ENCODE results near the gene DNASE2B.
"Not testable (repeated sequence)": the region's sequence is repeated elsewhere in the genome, so short reads cannot be mapped to it uniquely, and the experiment has no call there.

Gene DNASE2B

DNA sequence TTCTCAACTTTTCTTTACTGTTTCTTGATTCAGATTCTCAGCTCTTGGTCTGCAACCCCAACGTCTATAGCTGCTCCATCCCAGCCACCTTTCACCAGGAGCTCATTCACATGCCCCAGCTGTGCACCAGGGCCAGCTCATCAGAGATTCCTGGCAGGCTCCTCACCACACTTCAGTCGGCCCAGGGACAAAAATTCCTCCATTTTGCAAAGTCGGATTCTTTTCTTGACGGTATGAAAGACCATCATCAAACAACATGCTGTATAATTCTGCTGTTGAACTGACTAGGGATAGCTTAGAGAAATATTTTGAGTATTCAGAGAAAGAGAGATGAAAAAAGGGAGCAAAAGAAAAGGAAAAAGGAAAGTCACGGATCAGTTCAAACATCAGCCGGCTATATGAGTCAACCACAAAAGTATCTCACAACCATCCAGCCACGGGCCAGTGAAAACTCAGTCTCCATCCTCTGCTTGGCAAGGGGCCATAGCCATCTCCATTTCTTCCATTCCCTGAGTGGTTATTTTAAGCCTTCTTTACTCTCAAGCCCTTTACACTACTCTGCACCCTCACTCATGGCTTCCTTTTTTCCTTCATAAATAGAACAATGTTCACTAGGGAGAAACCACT, 14.1 kb downstream of the DNASE2B start:
- DNase-seq (ENCODE audit: low read depth), result no peak

DNA sequence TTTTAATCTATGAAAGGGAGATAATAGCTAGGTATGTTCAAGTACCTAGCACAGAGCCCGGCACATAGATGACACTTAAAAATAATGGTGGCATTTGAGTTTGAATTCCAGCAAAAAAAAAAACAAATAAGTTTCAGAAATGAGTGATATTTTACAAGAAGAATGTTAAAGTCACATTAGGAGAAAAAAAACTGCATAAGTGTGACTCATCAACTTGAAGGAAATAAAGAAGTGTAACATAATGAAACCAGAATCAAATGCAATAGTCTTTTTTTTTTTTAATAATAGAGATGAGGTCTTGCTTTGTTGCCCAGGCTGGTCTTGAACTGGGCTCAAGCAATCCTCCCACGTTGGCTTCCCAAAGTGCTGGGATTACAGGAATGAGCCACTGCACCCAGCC, 17.1 kb downstream of the DNASE2B start:
- no peak for DNase-seq (ENCODE audit: low read depth)

- DNase-seq (ENCODE audit: low read depth), result no peak
Observed at GRCh38 chr1:84422909-84423308, 24.6 kb downstream of the DNASE2B start.

GRCh38 chr1:84424513-84425149, 26.3 kb downstream of the DNASE2B start:
- no peak for DNase-seq (ENCODE audit: low read depth)

GRCh38 chr1:84425150-84425896, 27.0 kb downstream of the DNASE2B start:
- DNase-seq (ENCODE audit: low read depth), result no peak

GRCh38 chr1:84426376-84426775, 28.1 kb downstream of the DNASE2B start:
- no peak for DNase-seq (ENCODE audit: low read depth)

- no peak for DNase-seq (ENCODE audit: low read depth)
Observed at GRCh38 chr1:84427250-84428188, 29.2 kb downstream of the DNASE2B start.

GRCh38 chr1:84428235-84428634, 30.0 kb downstream of the DNASE2B start:
- no peak for DNase-seq (ENCODE audit: low read depth)

GRCh38 chr1:84429231-84429630, 30.9 kb downstream of the DNASE2B start:
- DNase-seq (ENCODE audit: low read depth), result no peak

GRCh38 chr1:84430546-84430945, 32.3 kb downstream of the DNASE2B start:
- no peak for DNase-seq (ENCODE audit: low read depth)

DNA sequence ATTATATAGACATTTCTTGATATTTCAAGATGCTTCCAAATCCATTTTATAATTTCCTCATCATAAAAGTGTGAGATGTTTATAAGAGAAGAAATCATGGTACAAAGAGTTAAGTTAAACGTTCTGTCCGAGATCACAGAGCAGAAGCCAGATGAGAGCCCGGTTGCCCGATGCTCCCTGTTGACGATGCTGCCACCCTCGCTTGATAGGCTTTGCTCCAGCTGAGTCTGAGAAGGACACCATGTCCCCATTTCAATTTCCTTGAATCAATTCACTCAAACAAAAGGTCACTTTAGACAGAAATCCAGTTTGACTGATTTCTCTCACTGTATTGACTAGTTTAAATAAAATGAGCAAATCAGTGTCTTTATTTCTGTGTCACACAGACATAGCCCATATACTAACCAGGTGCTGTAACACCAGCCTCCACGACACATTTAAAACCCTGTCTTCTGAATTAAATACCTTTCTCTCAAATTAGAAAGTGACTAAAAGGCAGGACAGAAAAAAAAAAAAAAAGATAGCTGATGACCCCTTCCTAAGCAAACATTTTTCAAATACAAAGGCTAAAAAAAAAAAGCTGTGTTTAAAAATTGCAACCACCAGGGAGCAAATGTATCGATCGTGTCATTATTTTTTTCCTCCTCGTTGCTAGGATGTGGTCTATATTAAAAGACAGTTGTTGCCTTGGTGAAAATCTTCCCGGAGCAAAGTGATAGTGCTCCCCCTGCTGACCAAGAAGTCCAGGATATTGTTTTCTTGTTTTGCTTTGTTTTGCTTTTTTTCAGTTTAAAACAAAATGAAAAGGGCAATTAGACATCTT, 35.2 kb downstream of the DNASE2B start:
- peak; percentile 67 for DNase-seq (ENCODE audit: low read depth)

- DNase-seq (ENCODE audit: low read depth), result no peak
Observed at GRCh38 chr1:84434081-84434769, 35.9 kb downstream of the DNASE2B start.

DNA sequence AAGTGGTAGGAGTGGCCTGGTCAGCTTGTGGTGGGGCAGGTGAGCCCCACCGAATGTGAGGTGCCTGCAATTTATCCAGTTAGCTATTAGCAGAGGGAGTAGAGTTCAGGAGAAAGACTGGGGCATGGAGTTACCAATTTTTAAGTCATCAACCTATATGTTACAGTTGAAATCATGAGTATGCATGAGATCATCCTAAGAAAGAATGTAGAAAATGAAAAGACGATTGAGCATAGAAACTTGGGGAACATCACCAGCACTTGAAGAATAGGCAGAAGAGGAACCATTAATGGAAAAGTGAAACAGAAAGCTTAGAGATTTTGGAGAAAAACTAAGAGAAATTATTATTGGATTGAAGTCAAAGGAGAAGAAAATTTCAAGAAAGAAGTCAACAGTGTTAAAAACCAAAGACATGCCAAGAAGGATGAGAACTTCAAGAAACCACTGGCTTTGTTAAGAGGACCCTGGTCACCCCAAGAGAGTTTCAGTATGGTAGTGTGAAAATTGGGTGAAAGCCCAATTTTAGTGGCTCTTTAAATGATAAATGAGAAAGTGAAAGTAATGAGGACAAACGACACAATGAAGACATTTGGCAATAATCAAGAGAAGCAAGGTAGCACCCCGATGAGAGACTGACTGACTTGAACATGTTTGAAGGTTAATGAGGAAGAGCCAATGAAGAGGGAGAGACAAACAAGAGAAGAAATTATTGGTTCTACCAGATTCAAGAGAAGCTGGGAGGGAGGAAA, 36.7 kb downstream of the DNASE2B start:
- no peak for DNase-seq (ENCODE audit: low read depth)

- DNase-seq (ENCODE audit: low read depth), result no peak
Observed at GRCh38 chr1:84436876-84437655, 38.8 kb downstream of the DNASE2B start.

GRCh38 chr1:84442256-84442655, 44.0 kb downstream of the DNASE2B start:
- DNase-seq (ENCODE audit: low read depth), result peak; percentile 85

GRCh38 chr1:84442747-84443646, 44.7 kb downstream of the DNASE2B start:
- DNase-seq (ENCODE audit: low read depth), result not testable (repeated sequence)

DNA sequence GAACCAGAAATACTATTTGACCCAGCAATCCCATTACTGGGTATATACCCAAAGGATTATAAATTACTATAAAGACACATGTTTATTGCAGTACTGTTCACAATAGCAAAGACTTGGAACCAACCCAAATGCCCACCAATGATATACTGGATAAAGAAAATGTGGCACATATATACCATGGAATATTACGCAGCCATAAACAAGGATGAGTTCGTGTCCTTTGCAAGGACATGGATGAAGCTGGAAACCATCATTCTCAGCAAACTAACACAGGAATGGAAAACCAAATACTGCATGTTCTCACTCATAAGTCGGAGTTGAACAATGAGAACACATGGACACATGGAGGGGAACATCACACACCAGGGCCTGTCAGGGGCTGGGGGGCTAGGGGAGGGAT, 50.4 kb downstream of the DNASE2B start:
- DNase-seq (ENCODE audit: low read depth), result not testable (repeated sequence)

DNA sequence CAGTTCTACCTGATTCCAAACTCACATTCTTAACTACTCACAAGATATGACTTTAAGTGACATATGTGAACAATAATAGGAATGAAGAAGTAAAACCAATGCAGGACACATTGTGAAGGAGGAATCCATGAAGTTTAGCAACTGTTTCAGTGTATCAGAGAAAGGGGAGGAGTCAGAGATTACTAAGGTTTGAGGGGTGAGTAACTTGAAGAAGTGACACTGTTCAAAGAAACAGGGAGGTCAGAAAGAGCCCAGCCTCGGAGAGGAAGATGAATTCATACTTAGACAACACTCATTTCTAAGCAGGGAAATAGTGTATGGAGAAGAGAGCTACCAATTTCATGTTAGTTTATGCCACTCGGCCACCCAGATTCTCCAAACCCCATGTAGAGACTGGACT, 52.6 kb downstream of the DNASE2B start:
- DNase-seq (ENCODE audit: low read depth), result no peak
